Astrocyte (in vitro differentiated cells and primary cell): ENCODE data around the gene CCL28. TPM values are rescaled to one million over a fixed set of nuclear protein-coding genes. Genes with fewer than 3 reads are reported as not detected.

Experiments
- DNase-seq: peaks from one replicate; pipeline ENCODE4 v3.0.0-alpha.2; 2010; ENCODE audit warnings: low read depth
- FAIRE-seq: peaks from 2 replicates; lab custom pipeline; 2011; peaks lifted over from hg19 to GRCh38; lab: Jason Lieb, UNC
- H2AFZ ChIP-seq: 2 replicates; pipeline ENCODE4 v1.6.0; 2012; ENCODE audit warnings: low read depth, low read length, inconsistent platforms
- H3K27ac ChIP-seq: 2 replicates; pipeline ENCODE4 v1.5.1; 2011; ENCODE audit warnings: low read depth, low read length, inconsistent platforms
- H3K27me3 ChIP-seq: 2 replicates; pipeline ENCODE4 v1.6.0; 2011; ENCODE audit warnings: low read length, inconsistent platforms; ENCODE audit not compliant: insufficient read depth
- H3K36me3 ChIP-seq: 2 replicates; pipeline ENCODE4 v1.5.1; 2011; ENCODE audit warnings: low read length, inconsistent platforms; ENCODE audit not compliant: insufficient read depth
- H3K4me1 ChIP-seq: 2 replicates; pipeline ENCODE4 v1.5.1; 2011; ENCODE audit warnings: low read length, inconsistent platforms; ENCODE audit not compliant: insufficient read depth
- H3K4me2 ChIP-seq: 2 replicates; pipeline ENCODE4 v1.6.0; 2012; ENCODE audit warnings: low read length, inconsistent platforms
- H3K4me3 ChIP-seq: 2 replicates; pipeline ENCODE4 v1.5.1; 2011; ENCODE audit warnings: low read depth, mild to moderate bottlenecking, low read length, inconsistent platforms; ENCODE audit not compliant: insufficient read depth
- H3K79me2 ChIP-seq: 2 replicates; pipeline ENCODE4 v1.6.0; 2012; ENCODE audit warnings: mild to moderate bottlenecking, low read length, inconsistent platforms; ENCODE audit not compliant: insufficient read depth
- H3K9ac ChIP-seq: 2 replicates; pipeline ENCODE4 v1.6.0; 2012; ENCODE audit warnings: mild to moderate bottlenecking, low read length, inconsistent platforms
- H3K9me3 ChIP-seq: 2 replicates; pipeline ENCODE4 v1.5.1; 2012; ENCODE audit warnings: low read depth, mild to moderate bottlenecking, low read length, inconsistent platforms; ENCODE audit not compliant: insufficient read depth
- H4K20me1 ChIP-seq: 2 replicates; pipeline ENCODE4 v1.6.0; 2012; ENCODE audit warnings: low read length, inconsistent platforms; ENCODE audit not compliant: insufficient read depth
- H3K27ac Mint-ChIP-seq: one replicate; pipeline ENCODE4 v1.8.0; 2021; ENCODE audit warnings: mild to moderate bottlenecking, mixed read lengths; ENCODE audit not compliant: unreplicated experiment
- H3K27me3 Mint-ChIP-seq: one replicate; pipeline ENCODE4 v1.8.0; 2021; ENCODE audit warnings: low read depth, mixed read lengths; ENCODE audit not compliant: unreplicated experiment
- H3K36me3 Mint-ChIP-seq: one replicate; pipeline ENCODE4 v1.8.0; 2021; ENCODE audit warnings: low read depth, mixed read lengths; ENCODE audit not compliant: unreplicated experiment
- H3K4me1 Mint-ChIP-seq: one replicate; pipeline ENCODE4 v1.8.0; 2021; ENCODE audit warnings: low read depth, mixed read lengths; ENCODE audit not compliant: unreplicated experiment
- H3K4me3 Mint-ChIP-seq: one replicate; pipeline ENCODE4 v1.8.0; 2021; ENCODE audit warnings: mild to moderate bottlenecking, moderate library complexity, mixed read lengths; ENCODE audit not compliant: unreplicated experiment
- H3K9me3 Mint-ChIP-seq: one replicate; pipeline ENCODE4 v1.8.0; 2021; ENCODE audit warnings: mild to moderate bottlenecking, mixed read lengths; ENCODE audit not compliant: unreplicated experiment
- CTCF ChIP-seq: IDR thresholded peaks from 2 replicates; pipeline ENCODE4 v1.5.1; 2011; ENCODE audit warnings: low read depth, mild to moderate bottlenecking, inconsistent platforms, low read length, moderate library complexity; ENCODE audit not compliant: insufficient read depth
- EZH2 ChIP-seq: IDR thresholded peaks from 2 replicates; pipeline ENCODE4 v1.6.1; 2012; ENCODE audit warnings: mild to moderate bottlenecking, low read length, inconsistent platforms; ENCODE audit not compliant: insufficient read depth
- total RNA-seq: library from RNA; stranded (reverse); gene quantifications from 2 replicates; pipeline ENCODE4 v1.2.1, GENCODE V29; 2021

CCL28 gene
- total RNA-seq, 1 donor from 2014 or later = 0.16 TPM

DNA sequence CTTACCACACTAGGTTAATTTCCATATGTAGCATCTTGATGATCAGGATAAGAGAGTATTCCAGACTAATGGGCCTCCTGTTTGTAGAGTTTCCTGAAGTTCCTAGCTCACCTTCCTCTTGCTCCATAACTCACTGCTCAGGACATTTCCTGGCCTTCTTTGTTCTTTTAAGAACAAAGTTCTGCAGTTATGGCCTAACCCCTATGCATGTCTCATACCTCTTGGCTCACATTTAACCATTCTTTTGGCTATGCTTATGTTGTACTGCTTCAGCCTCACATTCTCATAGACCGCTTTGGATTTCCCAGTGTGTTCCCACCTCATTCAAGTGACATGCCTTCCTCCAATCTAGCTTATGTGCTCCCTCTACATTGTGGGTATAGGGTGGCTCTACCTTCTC, 58.5 kb downstream of the CCL28 start:
- no peaks in the 10 kb centered on the region for H3K36me3 ChIP-seq
- H3K27ac ChIP-seq = no peak overlapping the region
- FAIRE-seq (no peak), DNase-seq (no peak)
- no peak overlapping the region for H3K4me3 ChIP-seq
- no peak overlapping the region for H2AFZ ChIP-seq
- H3K27ac Mint-ChIP-seq = no peak overlapping the region
- no peak overlapping the region for H3K4me2 ChIP-seq
- no peaks in the 10 kb centered on the region for H4K20me1 ChIP-seq
- no peaks in the 10 kb centered on the region for H3K9me3 ChIP-seq
- TF ChIP-seq CTCF (no peak), EZH2 (no peak)
- no peak overlapping the region for H3K4me3 Mint-ChIP-seq
- H3K79me2 ChIP-seq = no peaks in the 10 kb centered on the region
- H3K27me3 ChIP-seq = no peaks in the 10 kb centered on the region
- H3K9ac ChIP-seq = no peak overlapping the region
- H3K4me1 Mint-ChIP-seq = no peaks in the 10 kb centered on the region
- H3K27me3 Mint-ChIP-seq = peaks cover 2% of the 10 kb centered on the region
- no peaks in the 10 kb centered on the region for H3K4me1 ChIP-seq
- peaks cover 4% of the 10 kb centered on the region for H3K9me3 Mint-ChIP-seq
- no peaks in the 10 kb centered on the region for H3K36me3 Mint-ChIP-seq

DNA sequence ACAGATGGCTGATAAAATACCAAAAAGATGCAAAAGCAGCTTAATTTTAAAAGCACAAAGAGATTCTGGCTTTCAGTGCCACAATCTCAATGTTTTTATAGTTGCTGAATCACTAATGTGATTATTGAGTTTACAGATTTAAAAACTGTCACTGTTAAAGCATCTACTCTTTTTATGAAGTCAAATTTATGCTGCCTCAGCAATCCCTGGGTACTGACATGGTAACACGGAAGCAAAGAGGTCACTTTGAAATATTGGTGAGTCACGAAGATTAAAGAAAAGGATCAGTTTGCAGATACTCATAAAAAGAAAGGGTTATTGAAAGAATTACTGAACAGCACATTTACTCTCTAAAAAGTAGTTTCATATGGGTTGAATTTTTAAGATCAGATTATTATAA, 59.3 kb downstream of the CCL28 start:
- TF ChIP-seq CTCF = no peak
- no peak for TF ChIP-seq EZH2
- DNase-seq = no peak
- H3K27ac ChIP-seq = no peak overlapping the region
- Mint-ChIP-seq H3K27ac (no peak overlapping the region), H3K4me3 (no peak overlapping the region), H3K36me3 (no peaks in the 10 kb centered on the region), H3K4me1 (no peaks in the 10 kb centered on the region), H3K27me3 (peaks cover 2% of the 10 kb centered on the region), H3K9me3 (peaks cover 4% of the 10 kb centered on the region)
- no peak for FAIRE-seq
- no peaks in the 10 kb centered on the region for H4K20me1 ChIP-seq
- H3K79me2 ChIP-seq = no peaks in the 10 kb centered on the region
- H3K4me3 ChIP-seq = no peak overlapping the region
- H2AFZ ChIP-seq = no peak overlapping the region
- no peak overlapping the region for H3K4me2 ChIP-seq
- no peaks in the 10 kb centered on the region for H3K4me1 ChIP-seq
- no peaks in the 10 kb centered on the region for H3K27me3 ChIP-seq
- no peak overlapping the region for H3K9ac ChIP-seq
- no peaks in the 10 kb centered on the region for H3K9me3 ChIP-seq
- no peaks in the 10 kb centered on the region for H3K36me3 ChIP-seq

GRCh38 chr5:43352131-43352530, 60.1 kb downstream of the CCL28 start:
- Mint-ChIP-seq H3K4me3 (no peak overlapping the region), H3K9me3 (no peaks in the 10 kb centered on the region), H3K36me3 (no peaks in the 10 kb centered on the region), H3K4me1 (no peaks in the 10 kb centered on the region), H3K27me3 (peaks cover 2% of the 10 kb centered on the region), H3K27ac (no peak overlapping the region)
- H3K27ac ChIP-seq = no peak overlapping the region
- no peaks in the 10 kb centered on the region for H4K20me1 ChIP-seq
- TF ChIP-seq EZH2 = no peak
- TF ChIP-seq CTCF = no peak
- FAIRE-seq (no peak), DNase-seq (no peak)
- H3K36me3 ChIP-seq = no peaks in the 10 kb centered on the region
- no peaks in the 10 kb centered on the region for H3K27me3 ChIP-seq
- no peaks in the 10 kb centered on the region for H3K4me1 ChIP-seq
- no peaks in the 10 kb centered on the region for H3K9me3 ChIP-seq
- no peak overlapping the region for H2AFZ ChIP-seq
- no peak overlapping the region for H3K4me3 ChIP-seq
- no peaks in the 10 kb centered on the region for H3K79me2 ChIP-seq
- no peak overlapping the region for H3K4me2 ChIP-seq
- no peak overlapping the region for H3K9ac ChIP-seq
